ENCODE data around the gene MFSD2A.

The MFSD2A gene

DNA sequence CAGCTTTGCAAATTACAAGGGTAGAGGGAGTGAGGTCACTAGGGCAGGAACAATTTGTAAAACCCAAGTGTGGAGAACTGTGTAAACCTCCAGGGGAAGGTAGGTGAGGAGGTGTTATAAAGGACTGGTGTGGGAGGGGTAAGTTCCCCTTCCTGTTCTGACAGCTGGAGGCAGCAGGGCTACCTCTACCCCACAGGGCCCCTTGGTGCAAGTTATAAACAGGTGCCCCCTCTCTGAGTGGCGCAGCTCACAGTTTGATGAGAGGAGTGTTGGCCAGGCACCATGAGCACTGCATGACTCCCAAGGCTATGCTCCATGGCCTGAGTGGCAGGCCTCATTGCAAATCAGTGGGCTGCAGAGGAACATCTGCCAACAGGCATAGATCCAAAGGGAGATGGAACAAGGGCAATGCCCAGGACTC lies 41.0 kb downstream of the MFSD2A start:
- peaks cover 33% of the 10 kb centered on the region for H3K4me1 ChIP-seq (ENCODE audit: control insufficient read depth, low read length)
- no peaks in the 10 kb centered on the region for H3K9me3 ChIP-seq (ENCODE audit: control insufficient read depth, insufficient read depth, low read length)
- H4K20me1 ChIP-seq (ENCODE audit: control insufficient read depth, insufficient read depth, low read depth, low read length) = no peaks in the 10 kb centered on the region
- no peak for TF ChIP-seq CTCF (IDR thresholded peaks at IDR 0.05; ENCODE audit: low read depth, low read length, poor library complexity, severe bottlenecking)
- TF ChIP-seq EZH2phosphoT487 (IDR thresholded peaks at IDR 0.05; ENCODE audit: borderline replicate concordance, low read length) = no peak
- H3K27ac ChIP-seq (ENCODE audit: low read depth, low read length) = peak overlapping the region; percentile 58
- peak overlapping the region; percentile 53 for H3K4me3 ChIP-seq (ENCODE audit: low read length)
- peak overlapping the region; percentile 86 for H3K4me2 ChIP-seq (ENCODE audit: low read length)
- H3K9me2 ChIP-seq (replicated peaks; ENCODE audit: control insufficient read depth, low read length) = no peaks in the 10 kb centered on the region
- no peaks in the 10 kb centered on the region for H3K79me2 ChIP-seq (ENCODE audit: control insufficient read depth, low read length)
- H3K36me3 ChIP-seq (ENCODE audit: control insufficient read depth, low read length) = no peaks in the 10 kb centered on the region
- H3F3A ChIP-seq (ENCODE audit: control insufficient read depth, insufficient read depth) = 0 out of 2 replicates have a peak, but pooled peaks cover 2% of the 10 kb centered on the region
- no peaks in the 10 kb centered on the region for H3K27me3 ChIP-seq (ENCODE audit: control insufficient read depth, low read length)

DNA sequence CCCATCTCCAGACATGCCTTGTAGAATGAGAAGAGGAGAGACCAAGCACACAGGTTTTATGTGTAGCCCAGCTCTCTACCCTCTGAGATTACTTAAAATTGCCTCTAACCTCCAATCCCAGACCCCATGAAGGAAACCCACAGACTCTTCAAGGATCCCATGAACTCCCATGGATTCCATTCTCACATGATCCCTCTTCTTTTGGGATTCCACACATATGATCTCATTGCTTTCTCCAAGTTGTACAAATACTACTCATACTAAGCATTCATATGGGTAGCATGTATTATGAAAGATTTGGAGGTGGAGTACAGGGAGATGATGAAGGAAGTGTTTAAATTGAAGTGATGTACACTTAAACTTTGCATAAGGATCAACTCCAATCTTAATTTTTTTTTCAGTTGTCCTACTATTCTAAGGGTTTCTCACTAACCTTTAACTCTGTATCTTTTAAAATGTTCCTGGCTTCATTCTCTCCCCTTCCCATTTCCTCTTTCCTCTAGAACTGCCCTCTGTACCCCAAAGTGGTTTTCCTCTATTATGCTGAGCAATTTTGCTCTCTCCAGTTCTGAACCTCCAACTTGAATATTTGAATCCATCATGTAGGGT lies 41.6 kb downstream of the MFSD2A start:
- Histone ChIP-seq H3K27ac (ENCODE audit: low read depth, low read length) (peak overlapping the region; percentile 58), H3K27me3 (ENCODE audit: control insufficient read depth, low read length) (no peaks in the 10 kb centered on the region), H3K4me3 (ENCODE audit: low read length) (peak overlapping the region; percentile 53), H3K79me2 (ENCODE audit: control insufficient read depth, low read length) (no peaks in the 10 kb centered on the region), H4K20me1 (ENCODE audit: control insufficient read depth, insufficient read depth, low read depth, low read length) (no peaks in the 10 kb centered on the region), H3K4me1 (ENCODE audit: control insufficient read depth, low read length) (peaks cover 38% of the 10 kb centered on the region), H3K9me3 (ENCODE audit: control insufficient read depth, insufficient read depth, low read length) (no peaks in the 10 kb centered on the region), H3F3A (ENCODE audit: control insufficient read depth, insufficient read depth) (peaks cover 5% of the 10 kb centered on the region), H3K36me3 (ENCODE audit: control insufficient read depth, low read length) (no peaks in the 10 kb centered on the region), H3K4me2 (ENCODE audit: low read length) (peak overlapping the region; percentile 86), H3K9me2 (replicated peaks; ENCODE audit: control insufficient read depth, low read length) (no peaks in the 10 kb centered on the region)
- TF ChIP-seq CTCF (IDR thresholded peaks at IDR 0.05; ENCODE audit: low read depth, low read length, poor library complexity, severe bottlenecking) (no peak), EZH2phosphoT487 (IDR thresholded peaks at IDR 0.05; ENCODE audit: borderline replicate concordance, low read length) (no peak)

DNA sequence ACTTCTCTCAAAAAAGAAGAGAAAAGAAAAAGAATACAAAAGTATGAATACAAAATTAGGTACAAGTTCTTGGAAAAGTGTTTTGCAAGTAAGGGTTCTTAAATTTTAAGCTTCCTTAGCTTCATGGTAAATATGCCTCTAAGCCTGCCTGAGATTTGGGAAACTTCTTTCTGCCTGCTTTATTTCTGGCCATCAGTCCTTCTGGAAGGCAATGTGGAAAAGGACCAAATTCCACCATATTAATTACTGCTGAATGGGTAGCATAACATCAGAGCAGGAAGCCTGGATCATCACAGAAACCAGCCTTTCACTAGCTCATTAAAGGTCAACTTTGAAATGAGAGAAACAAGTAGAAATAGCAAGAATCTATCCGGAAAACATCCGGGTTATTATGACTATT lies 46.5 kb downstream of the MFSD2A start:
- Histone ChIP-seq H3K4me1 (ENCODE audit: control insufficient read depth, low read length) (peaks cover 67% of the 10 kb centered on the region), H4K20me1 (ENCODE audit: control insufficient read depth, insufficient read depth, low read depth, low read length) (no peaks in the 10 kb centered on the region), H3K79me2 (ENCODE audit: control insufficient read depth, low read length) (no peaks in the 10 kb centered on the region), H3K9me3 (ENCODE audit: control insufficient read depth, insufficient read depth, low read length) (peaks cover 7% of the 10 kb centered on the region; the same call in 1 of the 2 replicates), H3K36me3 (ENCODE audit: control insufficient read depth, low read length) (no peaks in the 10 kb centered on the region), H3K4me2 (ENCODE audit: low read length) (no peak overlapping the region), H3K27ac (ENCODE audit: low read depth, low read length) (0 out of 2 replicates have a peak overlapping the region, but pooled peaks have one; percentile 21), H3K9me2 (replicated peaks; ENCODE audit: control insufficient read depth, low read length) (no peaks in the 10 kb centered on the region), H3K27me3 (ENCODE audit: control insufficient read depth, low read length) (no peaks in the 10 kb centered on the region), H3K4me3 (ENCODE audit: low read length) (no peak overlapping the region), H3F3A (ENCODE audit: control insufficient read depth, insufficient read depth) (peaks cover 23% of the 10 kb centered on the region)
- TF ChIP-seq EZH2phosphoT487 (IDR thresholded peaks at IDR 0.05; ENCODE audit: borderline replicate concordance, low read length) (no peak), CTCF (IDR thresholded peaks at IDR 0.05; ENCODE audit: low read depth, low read length, poor library complexity, severe bottlenecking) (no peak)
